Loucy (cell line): ENCODE data around the gene ELOVL1.

Source experiments
- H2AFZ ChIP-seq: fragments of 200-600 bp; sonication (generic); 2 replicates; pipeline ENCODE4 v1.6.0; 2016; ENCODE audit warnings: antibody characterized with exemption, mild to moderate bottlenecking, low read length, moderate library complexity
- H3F3A ChIP-seq: fragments of 200-600 bp; 2 replicates; pipeline ENCODE4 v1.6.0; 2016; ENCODE audit warnings: antibody characterized with exemption, low read depth, mild to moderate bottlenecking
- H3K27me3 ChIP-seq: fragments of 200-600 bp; sonication (generic); 2 replicates; pipeline ENCODE4 v1.6.1; 2014; ENCODE audit warnings: low read length, mild to moderate bottlenecking; ENCODE audit not compliant: insufficient read depth, poor library complexity, severe bottlenecking
- H3K36me3 ChIP-seq: fragments of 200-600 bp; sonication (generic); 2 replicates; pipeline ENCODE4 v1.6.1; 2016; ENCODE audit warnings: low read length; ENCODE audit not compliant: insufficient read depth
- H3K4me1 ChIP-seq: fragments of 200-600 bp; sonication (generic); 2 replicates; pipeline ENCODE4 v1.5.1; 2014; ENCODE audit warnings: low read length, mild to moderate bottlenecking; ENCODE audit not compliant: insufficient read depth, poor library complexity, severe bottlenecking
- H3K4me2 ChIP-seq: fragments of 200-600 bp; sonication (generic); 2 replicates; pipeline ENCODE4 v1.6.0; 2014; ENCODE audit warnings: antibody characterized with exemption, low read length, low read depth, mild to moderate bottlenecking; ENCODE audit not compliant: poor library complexity, severe bottlenecking
- H3K4me3 ChIP-seq: fragments of 200-600 bp; sonication (generic); 2 replicates; pipeline ENCODE4 v1.5.1; 2014; ENCODE audit warnings: low read length, mild to moderate bottlenecking, mixed read lengths; ENCODE audit not compliant: poor library complexity, severe bottlenecking
- H3K79me2 ChIP-seq: fragments of 200-600 bp; sonication (generic); 2 replicates; pipeline ENCODE4 v1.6.1; 2014; ENCODE audit warnings: low read length; ENCODE audit not compliant: insufficient read depth
- H3K9ac ChIP-seq: fragments of 200-600 bp; sonication (generic); 2 replicates; pipeline ENCODE4 v1.6.0; 2014; ENCODE audit warnings: mild to moderate bottlenecking, low read depth, low read length, moderate library complexity; ENCODE audit not compliant: poor library complexity, severe bottlenecking
- H3K9me2 ChIP-seq: fragments of 200-600 bp; sonication (generic); replicated peaks from 2 replicates; pipeline ENCODE4 v1.6.1; 2016; ENCODE audit warnings: low read depth, low read length, mixed read lengths
- H3K9me3 ChIP-seq: fragments of 200-600 bp; sonication (generic); 2 replicates; pipeline ENCODE4 v1.6.1; 2014; ENCODE audit warnings: mild to moderate bottlenecking, antibody characterized with exemption, low read length, low read depth; ENCODE audit not compliant: insufficient read depth
- H4K20me1 ChIP-seq: fragments of 200-600 bp; sonication (generic); 2 replicates; pipeline ENCODE4 v1.6.0; 2014; ENCODE audit warnings: antibody characterized with exemption, low read length, mild to moderate bottlenecking; ENCODE audit not compliant: insufficient read depth, poor library complexity, severe bottlenecking
- CTCF ChIP-seq: fragments of 200-600 bp; sonication (generic); conservative IDR thresholded peaks from 2 replicates; pipeline ENCODE4 v1.5.1; 2014; ENCODE audit warnings: mild to moderate bottlenecking, antibody characterized with exemption, low read length
- EZH2phosphoT487 ChIP-seq: fragments of 200-600 bp; IDR thresholded peaks from 2 replicates; pipeline ENCODE4 v1.6.1; 2018; ENCODE audit warnings: antibody characterized with exemption, mild to moderate bottlenecking, moderate library complexity, borderline replicate concordance

Gene ELOVL1

GRCh38 chr1:43365678-43366077 lies 2.1 kb downstream of the ELOVL1 start:
- TF ChIP-seq EZH2phosphoT487, result no peak
- TF ChIP-seq CTCF, result no peak
- Histone ChIP-seq H3K4me1 (peaks cover 36% of the 10 kb centered on the region), H3K36me3 (peaks cover 39% of the 10 kb centered on the region), H4K20me1 (peaks cover 31% of the 10 kb centered on the region), H3K9ac (peak overlapping the region; percentile 92), H3K4me3 (peak overlapping the region; percentile 95), H3F3A (0 out of 2 replicates have a peak, but pooled peaks cover 1% of the 10 kb centered on the region), H3K27me3 (no peaks in the 10 kb centered on the region), H3K79me2 (peaks cover 59% of the 10 kb centered on the region), H3K4me2 (peak overlapping the region; percentile 83), H3K9me2 (no peaks in the 10 kb centered on the region), H3K9me3 (no peaks in the 10 kb centered on the region), H2AFZ (no peak overlapping the region)

- H3K36me3 ChIP-seq, result peaks cover 47% of the 10 kb centered on the region
- H3K27me3 ChIP-seq, result no peaks in the 10 kb centered on the region
- peaks cover 48% of the 10 kb centered on the region for H3K4me1 ChIP-seq
- H3K79me2 ChIP-seq, result peaks cover 75% of the 10 kb centered on the region
- H3K4me2 ChIP-seq, result no peak overlapping the region
- H3K9me2 ChIP-seq, result no peaks in the 10 kb centered on the region
- H3K4me3 ChIP-seq, result no peak overlapping the region
- H3F3A ChIP-seq, result no peaks in the 10 kb centered on the region
- H2AFZ ChIP-seq, result no peak overlapping the region
- no peaks in the 10 kb centered on the region for H3K9me3 ChIP-seq
- peaks cover 38% of the 10 kb centered on the region for H4K20me1 ChIP-seq
- H3K9ac ChIP-seq, result no peak overlapping the region
- TF ChIP-seq EZH2phosphoT487 (no peak), CTCF (no peak)
These were observed 3.8 kb downstream of the ELOVL1 start for GRCh38 chr1:43363935-43364525.

- H3K4me2 ChIP-seq, result no peak overlapping the region
- no peak overlapping the region for H3K4me3 ChIP-seq
- no peaks in the 10 kb centered on the region for H3K9me3 ChIP-seq
- H2AFZ ChIP-seq, result no peak overlapping the region
- TF ChIP-seq EZH2phosphoT487, result no peak
- no peak for TF ChIP-seq CTCF
- H3K79me2 ChIP-seq, result peaks cover 71% of the 10 kb centered on the region
- H3K4me1 ChIP-seq, result peaks cover 42% of the 10 kb centered on the region
- no peak overlapping the region for H3K9ac ChIP-seq
- H4K20me1 ChIP-seq, result peaks cover 35% of the 10 kb centered on the region
- peaks cover 47% of the 10 kb centered on the region for H3K36me3 ChIP-seq
- no peaks in the 10 kb centered on the region for H3K27me3 ChIP-seq
- H3F3A ChIP-seq, result peaks cover under 1% of the 10 kb centered on the region; the same call in 1 of the 2 replicates
- H3K9me2 ChIP-seq, result no peaks in the 10 kb centered on the region
These were observed 4.4 kb downstream of the ELOVL1 start for GRCh38 chr1:43363283-43363934.
